Epithelial cell of esophagus (primary cell): ENCODE results near the gene FRRS1L.

ENCODE experiments used
- DNase-seq: peaks from one replicate; pipeline ENCODE4 v3.0.0; 2010; ENCODE audit warnings: low read depth
- H3K4me3 ChIP-seq: 2 replicates; pipeline ENCODE4 v1.5.1; 2011; ENCODE audit warnings: mild to moderate bottlenecking, low read length, control low read depth
- CTCF ChIP-seq: IDR thresholded peaks from 2 replicates; pipeline ENCODE4 v1.5.1; 2011; ENCODE audit warnings: low read depth, mild to moderate bottlenecking, low read length, control low read depth, inconsistent platforms; ENCODE audit not compliant: insufficient read depth; ENCODE audit errors: missing control alignments

FRRS1L gene

GRCh38 chr9:109086221-109086620, 80.8 kb downstream of the FRRS1L start:
- DNase-seq, result peak; percentile 74
- H3K4me3 ChIP-seq, result no peak overlapping the region
- peak; percentile 18 for TF ChIP-seq CTCF

DNA sequence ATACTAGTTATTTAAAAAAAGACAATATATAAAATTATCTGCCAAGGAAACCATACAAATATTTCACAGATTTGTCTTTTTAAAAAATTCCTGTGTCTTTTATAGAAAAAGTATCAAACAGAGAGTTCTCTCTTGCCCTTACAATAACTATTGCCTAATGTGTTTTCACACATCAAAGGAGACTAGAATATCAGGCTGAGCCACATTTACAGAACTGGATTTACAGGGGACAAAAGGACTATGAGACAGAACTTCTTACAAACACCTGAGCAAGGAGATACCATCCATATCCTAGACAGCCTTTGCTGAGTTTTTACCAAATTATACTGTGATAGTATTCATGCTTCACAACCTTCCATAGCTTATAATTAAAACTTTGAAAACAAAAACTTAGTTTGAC, 81.5 kb downstream of the FRRS1L start:
- DNase-seq, result peak; percentile 77
- TF ChIP-seq CTCF, result no peak
- H3K4me3 ChIP-seq, result no peak overlapping the region

- H3K4me3 ChIP-seq, result no peak overlapping the region
- no peak for TF ChIP-seq CTCF
- no peak for DNase-seq
These were observed 83.1 kb downstream of the FRRS1L start for GRCh38 chr9:109083813-109084405.

DNA sequence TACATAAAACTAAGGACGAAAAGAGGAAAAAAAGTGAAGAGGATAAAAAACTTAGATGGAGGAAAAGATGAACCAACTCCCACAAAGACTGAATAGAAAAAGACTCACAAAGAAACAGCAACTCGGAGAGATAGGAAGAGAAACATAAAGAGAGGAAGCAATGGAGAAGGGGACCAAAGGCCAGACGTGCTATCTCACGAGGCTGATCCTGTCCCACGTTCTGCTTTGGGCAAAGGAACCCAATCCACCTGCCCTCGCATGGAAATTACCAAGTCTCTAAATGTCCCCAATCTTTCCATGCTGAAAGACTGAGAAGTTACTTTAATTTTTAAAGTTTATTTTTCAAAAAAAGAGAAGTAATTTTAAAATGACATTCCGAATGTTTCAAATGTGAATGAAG, 83.9 kb downstream of the FRRS1L start:
- no peak for TF ChIP-seq CTCF
- H3K4me3 ChIP-seq, result no peak overlapping the region
- DNase-seq, result no peak

DNA sequence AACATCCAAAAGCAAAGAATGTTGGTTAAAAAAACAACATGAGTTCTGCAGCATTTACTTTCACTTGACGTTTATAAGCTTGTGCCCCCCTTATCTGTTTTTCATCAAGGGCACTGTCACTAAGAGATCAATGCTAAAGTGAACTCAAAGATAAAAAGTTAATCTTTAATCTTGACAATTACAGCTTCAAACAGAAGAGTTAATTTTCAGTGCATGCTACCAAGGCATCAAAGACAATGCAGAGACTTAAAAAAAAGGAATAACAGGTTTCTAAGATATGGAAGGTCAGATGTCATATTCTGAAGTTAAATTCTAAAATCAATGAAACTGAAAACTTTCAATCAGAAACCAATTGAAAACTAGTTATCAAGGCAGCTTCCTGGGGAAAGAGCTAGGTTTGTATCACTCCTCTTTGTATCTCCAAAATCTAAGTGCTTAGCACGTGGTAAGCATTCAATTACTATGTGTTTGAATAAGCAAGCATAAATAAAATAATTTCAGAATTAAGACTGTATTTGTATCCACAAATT, 84.9 kb downstream of the FRRS1L start:
- DNase-seq, result no peak
- H3K4me3 ChIP-seq, result no peak overlapping the region
- no peak for TF ChIP-seq CTCF
